GM12801 (cell line): ENCODE results near the gene ABCF2.

Experiments used
- TF ChIP-seq, protein P1 (sequence below): IDR thresholded peaks from one replicate; pipeline ENCODE4 v1.5.1; 2011; ENCODE audit warnings: control low read depth; ENCODE audit not compliant: insufficient read length; ENCODE audit errors: extremely low read depth

Gene ABCF2

DNA sequence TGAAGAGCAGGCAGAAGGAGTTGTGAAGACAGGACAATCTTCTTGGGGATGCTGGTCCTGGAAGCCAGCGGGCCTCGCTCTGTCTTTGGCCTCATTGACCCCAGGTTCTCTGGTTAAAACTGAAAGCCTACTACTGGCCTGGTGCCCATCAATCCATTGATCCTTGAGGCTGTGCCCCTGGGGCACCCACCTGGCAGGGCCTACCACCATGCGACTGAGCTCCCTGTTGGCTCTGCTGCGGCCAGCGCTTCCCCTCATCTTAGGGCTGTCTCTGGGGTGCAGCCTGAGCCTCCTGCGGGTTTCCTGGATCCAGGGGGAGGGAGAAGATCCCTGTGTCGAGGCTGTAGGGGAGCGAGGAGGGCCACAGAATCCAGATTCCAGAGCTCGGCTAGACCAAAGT, 6.8 kb upstream of the ABCF2 start:
- TF ChIP-seq, protein P1, sequence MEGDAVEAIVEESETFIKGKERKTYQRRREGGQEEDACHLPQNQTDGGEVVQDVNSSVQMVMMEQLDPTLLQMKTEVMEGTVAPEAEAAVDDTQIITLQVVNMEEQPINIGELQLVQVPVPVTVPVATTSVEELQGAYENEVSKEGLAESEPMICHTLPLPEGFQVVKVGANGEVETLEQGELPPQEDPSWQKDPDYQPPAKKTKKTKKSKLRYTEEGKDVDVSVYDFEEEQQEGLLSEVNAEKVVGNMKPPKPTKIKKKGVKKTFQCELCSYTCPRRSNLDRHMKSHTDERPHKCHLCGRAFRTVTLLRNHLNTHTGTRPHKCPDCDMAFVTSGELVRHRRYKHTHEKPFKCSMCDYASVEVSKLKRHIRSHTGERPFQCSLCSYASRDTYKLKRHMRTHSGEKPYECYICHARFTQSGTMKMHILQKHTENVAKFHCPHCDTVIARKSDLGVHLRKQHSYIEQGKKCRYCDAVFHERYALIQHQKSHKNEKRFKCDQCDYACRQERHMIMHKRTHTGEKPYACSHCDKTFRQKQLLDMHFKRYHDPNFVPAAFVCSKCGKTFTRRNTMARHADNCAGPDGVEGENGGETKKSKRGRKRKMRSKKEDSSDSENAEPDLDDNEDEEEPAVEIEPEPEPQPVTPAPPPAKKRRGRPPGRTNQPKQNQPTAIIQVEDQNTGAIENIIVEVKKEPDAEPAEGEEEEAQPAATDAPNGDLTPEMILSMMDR, result no peak

DNA sequence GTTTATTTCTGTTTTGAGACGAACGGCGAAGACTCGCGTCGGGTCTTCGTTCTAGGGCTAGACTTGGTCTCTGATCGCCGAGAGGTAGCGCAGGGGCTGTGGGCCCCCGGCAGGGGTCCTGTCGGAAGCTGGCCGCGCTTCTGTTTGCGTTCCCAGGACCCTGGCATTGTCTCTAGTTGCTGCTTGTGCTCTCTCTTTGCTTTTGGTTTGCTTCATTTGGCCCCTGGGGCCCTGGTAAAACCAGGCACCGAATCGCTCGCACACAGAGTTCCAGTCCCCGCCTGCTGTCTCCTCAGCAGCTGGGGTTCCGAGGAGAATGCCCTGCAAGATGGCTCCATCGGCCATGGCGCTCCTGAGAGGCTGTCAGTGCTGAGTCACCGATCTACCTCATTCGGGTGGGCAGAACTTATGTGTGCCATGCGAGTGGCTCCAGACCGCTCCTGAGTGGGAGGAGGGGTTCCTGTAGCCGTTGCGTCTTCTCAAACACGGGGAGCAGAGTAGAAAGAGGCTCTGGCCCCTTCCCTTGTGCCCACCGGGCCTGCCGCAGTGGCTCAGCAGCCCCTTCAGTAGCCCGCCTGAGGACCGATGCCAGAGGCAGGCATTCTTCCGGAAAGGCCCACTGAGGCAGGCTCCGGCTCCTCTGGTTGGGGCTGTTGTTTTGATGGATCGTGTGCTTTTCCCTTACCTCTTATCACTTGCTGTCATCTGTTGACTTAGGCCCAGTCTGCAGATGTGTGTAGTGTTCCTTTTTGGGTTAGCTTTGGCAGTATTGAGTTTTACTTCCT, 6.1 kb upstream of the ABCF2 start:
- TF ChIP-seq, protein P1, result no peak

DNA sequence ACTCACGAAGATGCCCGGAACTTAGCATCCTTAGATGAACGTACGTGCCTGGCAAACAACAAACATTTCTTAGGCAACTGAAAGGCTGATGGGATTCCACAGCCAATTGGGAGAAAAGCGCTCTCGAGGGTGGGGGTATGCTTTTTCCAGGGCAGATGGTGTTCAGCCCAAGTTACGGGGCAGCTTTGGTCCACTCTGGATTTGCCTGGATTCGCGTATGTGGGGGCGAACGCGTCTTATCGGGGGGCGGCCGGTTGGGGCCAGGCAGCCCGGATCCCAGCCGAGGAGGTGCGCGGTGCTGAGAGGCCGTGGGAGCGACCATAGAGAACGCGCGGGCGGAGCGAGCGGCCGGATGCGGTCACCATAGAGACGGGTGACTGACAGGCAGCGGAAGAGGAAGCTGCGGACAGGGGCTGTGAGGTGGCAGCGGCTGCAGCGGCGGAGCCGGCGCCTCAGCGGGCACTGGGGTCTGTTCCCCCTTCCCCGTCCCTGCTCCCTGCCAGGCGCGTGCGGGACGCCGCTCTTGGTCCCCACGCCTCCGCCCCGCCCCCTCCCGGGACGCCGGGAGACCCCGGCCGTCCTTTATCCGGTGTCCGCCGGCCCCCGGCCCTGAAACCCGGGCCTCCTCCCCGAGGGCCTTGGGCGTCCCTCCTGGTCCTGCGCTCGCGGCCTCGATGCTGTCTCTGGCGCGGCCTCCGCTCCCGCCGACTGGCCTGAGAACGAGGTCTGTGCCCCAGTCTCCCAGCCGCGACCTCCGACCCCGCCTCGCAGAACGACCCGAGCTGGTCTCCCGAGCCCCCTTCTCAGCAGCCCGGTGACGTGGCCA, 5.3 kb upstream of the ABCF2 start, which contains the start of gene CHPF2:
Gene CHPF2, plus strand, starts transcription at position 393 of the 826 bp plus-strand sequence. CDS start 1,529 bp downstream, outside the sequence.
- TF ChIP-seq, protein P1, result no peak

DNA sequence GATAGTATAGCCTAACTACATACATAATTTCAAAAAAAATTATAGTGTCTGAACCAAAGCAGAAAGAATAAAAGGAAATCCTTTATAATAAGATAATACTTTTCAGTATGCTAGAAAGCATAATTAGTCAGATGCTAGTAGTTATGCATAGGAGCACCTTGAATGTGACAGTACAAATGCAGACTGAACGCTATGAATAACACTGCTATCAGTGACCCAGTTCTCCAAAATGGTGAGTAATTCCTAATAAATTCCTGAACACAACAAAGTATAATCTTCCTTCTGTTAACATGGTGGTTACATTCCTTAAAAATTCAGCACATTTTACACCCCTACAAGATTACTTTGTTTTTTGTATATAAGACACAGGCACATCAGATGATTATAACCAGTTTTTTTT, 4.1 kb upstream of the ABCF2 start:
- TF ChIP-seq, protein P1, result no peak

DNA sequence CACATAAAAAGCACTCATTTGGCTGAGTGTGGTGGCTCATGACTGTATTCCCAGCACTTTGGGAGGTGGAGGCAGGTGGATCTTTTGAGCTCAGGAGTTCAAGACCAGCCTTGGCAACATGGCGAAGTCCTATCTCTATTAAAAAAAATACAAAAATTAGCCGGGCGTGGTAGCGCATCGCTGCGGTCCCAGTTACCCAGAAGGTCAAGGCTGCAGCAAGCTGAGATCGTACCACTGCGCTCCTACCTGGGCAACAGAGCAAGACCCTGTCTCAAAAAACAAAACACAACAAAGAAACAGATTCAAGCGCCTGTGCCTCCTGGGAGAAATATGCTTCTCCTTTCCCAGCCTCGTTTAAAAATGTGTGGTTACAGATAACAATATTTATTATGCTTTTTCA, 2.2 kb upstream of the ABCF2 start:
- TF ChIP-seq, protein P1, result no peak

DNA sequence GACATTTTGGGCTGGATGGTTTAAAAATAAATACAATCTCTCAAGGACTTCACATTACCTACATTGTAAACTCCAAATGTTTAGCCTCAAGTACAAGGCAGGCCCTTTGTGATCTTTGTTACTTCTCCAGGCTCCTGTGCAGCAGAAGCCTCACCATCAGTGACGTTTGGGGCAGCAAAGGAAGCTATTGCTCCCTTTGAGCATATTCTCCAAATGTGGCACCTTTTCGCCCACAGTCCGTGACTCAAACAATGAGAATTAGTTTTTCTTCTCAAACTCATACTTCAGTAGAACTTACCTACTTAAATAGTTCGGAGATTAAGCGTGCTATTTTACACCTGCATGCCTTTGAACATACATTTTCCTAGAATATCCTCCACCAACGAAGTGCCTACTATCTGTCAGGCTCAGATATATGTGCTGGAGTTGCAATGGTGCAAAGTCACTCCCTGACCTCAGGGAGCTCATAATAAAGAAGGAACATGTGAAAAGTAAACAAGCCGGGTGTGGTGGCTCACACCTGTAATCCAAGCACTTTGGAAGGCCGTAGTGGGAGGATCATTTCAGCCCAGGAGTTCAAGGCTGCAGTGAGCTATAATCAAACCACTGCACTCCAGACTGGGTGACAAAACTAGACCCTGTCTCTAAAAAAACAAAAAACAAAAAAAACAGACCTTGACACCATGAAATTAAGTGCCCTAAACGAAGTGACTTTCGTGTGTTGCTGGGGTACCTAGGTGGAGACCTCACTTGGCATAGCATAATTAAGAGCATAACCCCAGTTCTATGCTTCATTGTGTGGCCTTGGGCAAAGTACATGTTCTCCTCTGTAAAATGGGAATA, 1.2 kb upstream of the ABCF2 start:
- TF ChIP-seq, protein P1, result no peak

DNA sequence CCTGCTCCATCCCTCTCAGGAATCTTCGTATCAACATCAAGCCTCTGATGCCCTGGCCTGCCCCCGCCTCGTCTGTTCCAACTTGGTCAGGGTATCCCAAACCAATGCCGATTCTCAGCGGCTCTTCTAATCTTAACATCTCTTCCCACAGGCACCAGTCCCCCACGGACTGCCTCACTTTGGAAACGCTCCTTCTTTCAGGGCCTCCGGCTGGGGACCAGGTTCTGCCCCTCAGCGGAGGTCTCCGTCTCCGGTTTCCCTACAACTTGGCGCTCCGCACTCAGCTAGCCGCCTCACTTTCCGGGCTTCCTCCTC, 488 bp downstream of the ABCF2 start:
- TF ChIP-seq, protein P1, result no peak
